Measurements from ENCODE around the gene ALAS1. TPM values are rescaled to one million over a fixed set of nuclear protein-coding genes. Genes with fewer than 3 reads are reported as not detected.

Gene ALAS1
- total and polyA plus RNA-seq, 2 of the 13 experiments (the other 11 are each of a cell fraction or from before 2014, with no cell fraction given): 36.0 to 43.2 TPM

DNA sequence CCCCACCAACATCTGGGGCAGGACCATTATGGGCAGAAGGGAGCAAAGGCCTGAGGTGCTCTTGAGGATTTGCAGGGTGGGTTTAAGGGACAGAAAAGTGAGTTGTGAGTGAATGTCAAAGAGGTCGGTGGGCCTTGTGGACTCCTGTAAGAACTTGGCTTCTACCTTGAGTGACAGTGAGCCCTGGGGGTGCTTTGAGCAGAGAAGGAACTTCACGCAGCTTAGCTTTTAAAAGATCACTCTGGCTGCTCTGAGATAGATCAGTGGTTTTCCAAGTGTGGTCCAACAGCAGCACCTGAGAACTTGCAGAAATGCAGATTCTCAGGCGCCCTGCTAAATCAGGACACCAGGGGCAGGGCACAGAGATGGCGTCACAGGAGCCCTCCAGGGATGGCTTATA, 15.3 kb upstream of the ALAS1 start (continued):
- TF ChIP-seq, protein P1, sequence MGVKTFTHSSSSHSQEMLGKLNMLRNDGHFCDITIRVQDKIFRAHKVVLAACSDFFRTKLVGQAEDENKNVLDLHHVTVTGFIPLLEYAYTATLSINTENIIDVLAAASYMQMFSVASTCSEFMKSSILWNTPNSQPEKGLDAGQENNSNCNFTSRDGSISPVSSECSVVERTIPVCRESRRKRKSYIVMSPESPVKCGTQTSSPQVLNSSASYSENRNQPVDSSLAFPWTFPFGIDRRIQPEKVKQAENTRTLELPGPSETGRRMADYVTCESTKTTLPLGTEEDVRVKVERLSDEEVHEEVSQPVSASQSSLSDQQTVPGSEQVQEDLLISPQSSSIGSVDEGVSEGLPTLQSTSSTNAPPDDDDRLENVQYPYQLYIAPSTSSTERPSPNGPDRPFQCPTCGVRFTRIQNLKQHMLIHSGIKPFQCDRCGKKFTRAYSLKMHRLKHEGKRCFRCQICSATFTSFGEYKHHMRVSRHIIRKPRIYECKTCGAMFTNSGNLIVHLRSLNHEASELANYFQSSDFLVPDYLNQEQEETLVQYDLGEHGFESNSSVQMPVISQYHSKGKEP (CRISPR knock-in tag; IDR thresholded peaks at IDR 0.05): no peak
- TF ChIP-seq ZNF496 (CRISPR knock-in tag; IDR thresholded peaks at IDR 0.05; ENCODE audit: insufficient replicate concordance): no peak
- TF ChIP-seq ZNF225 (CRISPR knock-in tag; IDR thresholded peaks at IDR 0.05): no peak
- TF ChIP-seq TSC22D2 (CRISPR knock-in tag; IDR thresholded peaks at IDR 0.05; ENCODE audit: borderline replicate concordance): no peak
- TF ChIP-seq, protein P2, sequence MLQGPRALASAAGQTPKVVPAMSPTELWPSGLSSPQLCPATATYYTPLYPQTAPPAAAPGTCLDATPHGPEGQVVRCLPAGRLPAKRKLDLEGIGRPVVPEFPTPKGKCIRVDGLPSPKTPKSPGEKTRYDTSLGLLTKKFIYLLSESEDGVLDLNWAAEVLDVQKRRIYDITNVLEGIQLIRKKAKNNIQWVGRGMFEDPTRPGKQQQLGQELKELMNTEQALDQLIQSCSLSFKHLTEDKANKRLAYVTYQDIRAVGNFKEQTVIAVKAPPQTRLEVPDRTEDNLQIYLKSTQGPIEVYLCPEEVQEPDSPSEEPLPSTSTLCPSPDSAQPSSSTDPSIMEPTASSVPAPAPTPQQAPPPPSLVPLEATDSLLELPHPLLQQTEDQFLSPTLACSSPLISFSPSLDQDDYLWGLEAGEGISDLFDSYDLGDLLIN (CRISPR knock-in tag; IDR thresholded peaks at IDR 0.05; ENCODE audit: borderline replicate concordance): no peak
- no peak for TF ChIP-seq ERF (CRISPR knock-in tag; IDR thresholded peaks at IDR 0.05)
- TF ChIP-seq ZNF672 (CRISPR knock-in tag; IDR thresholded peaks at IDR 0.05): no peak
- TF ChIP-seq, protein P3, sequence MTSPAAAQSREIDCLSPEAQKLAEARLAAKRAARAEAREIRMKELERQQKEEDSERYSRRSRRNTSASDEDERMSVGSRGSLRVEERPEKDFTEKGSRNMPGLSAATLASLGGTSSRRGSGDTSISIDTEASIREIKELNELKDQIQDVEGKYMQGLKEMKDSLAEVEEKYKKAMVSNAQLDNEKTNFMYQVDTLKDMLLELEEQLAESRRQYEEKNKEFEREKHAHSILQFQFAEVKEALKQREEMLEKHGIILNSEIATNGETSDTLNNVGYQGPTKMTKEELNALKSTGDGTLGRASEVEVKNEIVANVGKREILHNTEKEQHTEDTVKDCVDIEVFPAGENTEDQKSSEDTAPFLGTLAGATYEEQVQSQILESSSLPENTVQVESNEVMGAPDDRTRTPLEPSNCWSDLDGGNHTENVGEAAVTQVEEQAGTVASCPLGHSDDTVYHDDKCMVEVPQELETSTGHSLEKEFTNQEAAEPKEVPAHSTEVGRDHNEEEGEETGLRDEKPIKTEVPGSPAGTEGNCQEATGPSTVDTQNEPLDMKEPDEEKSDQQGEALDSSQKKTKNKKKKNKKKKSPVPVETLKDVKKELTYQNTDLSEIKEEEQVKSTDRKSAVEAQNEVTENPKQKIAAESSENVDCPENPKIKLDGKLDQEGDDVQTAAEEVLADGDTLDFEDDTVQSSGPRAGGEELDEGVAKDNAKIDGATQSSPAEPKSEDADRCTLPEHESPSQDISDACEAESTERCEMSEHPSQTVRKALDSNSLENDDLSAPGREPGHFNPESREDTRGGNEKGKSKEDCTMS (CRISPR knock-in tag; conservative IDR thresholded peaks at IDR 0.05): no peak

Measured in HepG2 (cell line).